Measurements from ENCODE around the gene PDGFRB. TPM values are rescaled to one million over a fixed set of nuclear protein-coding genes. Genes with fewer than 3 reads are reported as not detected.

PDGFRB gene
- polyA plus RNA-seq, 1 donor (not counting 4 experiments of a cell fraction or from before 2014, with no cell fraction given) = 0.14 TPM

DNA sequence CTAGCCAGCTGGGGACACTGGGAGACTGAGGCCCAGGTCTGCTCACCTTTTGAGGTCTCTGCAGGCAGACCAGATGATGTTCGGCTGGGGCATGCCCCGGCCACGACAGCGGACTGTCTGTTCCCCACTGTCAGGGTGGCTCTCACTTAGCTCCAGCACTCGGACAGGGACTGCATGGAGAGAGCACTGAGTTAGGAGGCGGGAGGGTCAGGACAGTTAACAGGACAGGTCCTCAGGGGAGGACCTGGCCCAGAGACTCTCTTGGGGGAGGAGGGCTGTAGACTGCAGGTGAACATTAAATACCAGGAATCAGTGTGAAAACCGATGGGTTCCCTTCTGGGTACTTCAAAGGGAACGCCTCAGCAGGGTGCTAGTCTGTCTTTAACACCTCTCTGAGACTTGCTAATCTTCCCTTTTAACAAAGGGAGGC lies 25.1 kb downstream of the PDGFRB start:
- Histone ChIP-seq H3K36me3 (ENCODE audit: control insufficient read depth in 2 of 2, extremely low read depth in 1 of 2, insufficient read depth in 2 of 2, low read length in 2 of 2) (no peaks in the 10 kb centered on the region), H3K79me2 (ENCODE audit: control insufficient read depth, insufficient read depth, low read length) (no peaks in the 10 kb centered on the region), H3K9ac (ENCODE audit: control insufficient read depth, extremely low read depth, insufficient read depth, low read length) (no peak overlapping the region), H4K20me1 (ENCODE audit: control insufficient read depth, extremely low read depth, insufficient read depth, low read length) (no peaks in the 10 kb centered on the region), H3K9me3 (ENCODE audit: control insufficient read depth, low read depth, low read length) (no peaks in the 10 kb centered on the region), H3K4me1 (ENCODE audit: control insufficient read depth, extremely low read depth, insufficient read depth, low read length) (peaks cover 7% of the 10 kb centered on the region), H3K9me1 (ENCODE audit: control insufficient read depth, extremely low read depth, insufficient read depth, low read length) (no peaks in the 10 kb centered on the region), H2AFZ (ENCODE audit: control insufficient read depth, low read length) (no peak overlapping the region), H3K4me2 (ENCODE audit: control insufficient read depth, extremely low read depth, insufficient read depth, low read depth, low read length) (no peak overlapping the region), H3K4me3 (ENCODE audit: control insufficient read depth in 2 of 3, extremely low read depth in 1 of 3, insufficient read depth in 2 of 3, low read depth in 1 of 3, low read length in 3 of 3) (no peak overlapping the region), H3K27ac (ENCODE audit: control insufficient read depth, insufficient read depth, low read length) (no peak overlapping the region), H3K27me3 (ENCODE audit: control insufficient read depth, extremely low read depth, insufficient read depth, low read length) (peaks cover 2% of the 10 kb centered on the region)
- no peak for TF ChIP-seq EZH2 (IDR thresholded peaks at IDR 0.05; ENCODE audit: low read length)
- TF ChIP-seq, protein P1, sequence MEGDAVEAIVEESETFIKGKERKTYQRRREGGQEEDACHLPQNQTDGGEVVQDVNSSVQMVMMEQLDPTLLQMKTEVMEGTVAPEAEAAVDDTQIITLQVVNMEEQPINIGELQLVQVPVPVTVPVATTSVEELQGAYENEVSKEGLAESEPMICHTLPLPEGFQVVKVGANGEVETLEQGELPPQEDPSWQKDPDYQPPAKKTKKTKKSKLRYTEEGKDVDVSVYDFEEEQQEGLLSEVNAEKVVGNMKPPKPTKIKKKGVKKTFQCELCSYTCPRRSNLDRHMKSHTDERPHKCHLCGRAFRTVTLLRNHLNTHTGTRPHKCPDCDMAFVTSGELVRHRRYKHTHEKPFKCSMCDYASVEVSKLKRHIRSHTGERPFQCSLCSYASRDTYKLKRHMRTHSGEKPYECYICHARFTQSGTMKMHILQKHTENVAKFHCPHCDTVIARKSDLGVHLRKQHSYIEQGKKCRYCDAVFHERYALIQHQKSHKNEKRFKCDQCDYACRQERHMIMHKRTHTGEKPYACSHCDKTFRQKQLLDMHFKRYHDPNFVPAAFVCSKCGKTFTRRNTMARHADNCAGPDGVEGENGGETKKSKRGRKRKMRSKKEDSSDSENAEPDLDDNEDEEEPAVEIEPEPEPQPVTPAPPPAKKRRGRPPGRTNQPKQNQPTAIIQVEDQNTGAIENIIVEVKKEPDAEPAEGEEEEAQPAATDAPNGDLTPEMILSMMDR (optimal IDR thresholded peaks at IDR 0.05 in 1 of 3, IDR thresholded peaks at IDR 0.05 in 1 of 3, conservative IDR thresholded peaks at IDR 0.05 in 1 of 3; ENCODE audit: extremely low read depth in 1 of 3, insufficient read depth in 2 of 3, low read length in 3 of 3) = no peak
- DNase-seq (ENCODE audit: low read depth, low spot score) = no peak
- dilution Hi-C loops (cut with MboI; ENCODE audit: extremely low pct_ligation_motif_present, low sequenced_read_pairs) = no loop called here
- no peak for FAIRE-seq

DNA sequence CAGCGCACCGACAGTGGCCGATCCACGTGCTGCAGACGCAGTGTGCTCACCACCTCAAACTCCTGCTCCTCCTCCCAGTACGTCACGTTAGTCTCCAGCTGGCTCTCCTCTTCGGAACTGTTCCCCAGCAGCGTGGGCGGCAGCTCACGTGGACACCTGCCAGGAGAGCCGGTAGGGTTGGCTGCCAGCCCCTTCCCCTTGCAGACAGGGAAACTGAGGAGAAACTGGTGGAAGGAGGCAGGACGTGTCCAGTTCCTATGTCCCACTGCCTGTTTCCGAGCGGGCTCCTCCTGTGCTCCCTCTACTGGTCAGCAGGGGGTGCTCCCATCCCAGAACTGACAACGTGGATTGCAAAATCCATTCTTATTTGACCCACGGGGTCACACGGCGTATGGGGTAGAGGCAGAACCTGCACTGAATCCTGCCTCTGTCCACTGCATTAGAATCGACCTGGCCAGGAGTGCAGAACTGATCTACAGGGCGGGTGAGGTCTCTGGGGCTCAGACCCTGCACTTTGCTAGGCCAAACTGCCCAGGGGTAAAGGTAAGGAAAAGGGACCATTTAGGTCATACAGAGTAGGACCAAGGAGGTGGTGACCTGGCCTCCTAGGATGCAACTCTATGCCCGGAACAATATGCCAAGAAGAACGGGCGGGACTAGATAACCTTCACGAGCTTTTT lies 25.7 kb downstream of the PDGFRB start:
- peak overlapping the region; percentile 86 for H3K4me2 ChIP-seq (ENCODE audit: control insufficient read depth, extremely low read depth, insufficient read depth, low read depth, low read length)
- DNase-seq (ENCODE audit: low read depth, low spot score) (no peak), FAIRE-seq (peak; percentile 52)
- H2AFZ ChIP-seq (ENCODE audit: control insufficient read depth, low read length) = peak overlapping the region; percentile 97
- no peaks in the 10 kb centered on the region for H3K36me3 ChIP-seq (ENCODE audit: control insufficient read depth in 2 of 2, extremely low read depth in 1 of 2, insufficient read depth in 2 of 2, low read length in 2 of 2)
- TF ChIP-seq, protein P1 (optimal IDR thresholded peaks at IDR 0.05 in 1 of 3, IDR thresholded peaks at IDR 0.05 in 1 of 3, conservative IDR thresholded peaks at IDR 0.05 in 1 of 3; ENCODE audit: extremely low read depth in 1 of 3, insufficient read depth in 2 of 3, low read length in 3 of 3) = peak in 2 of 3 experiments; percentile 94 to 99
- TF ChIP-seq EZH2 (IDR thresholded peaks at IDR 0.05; ENCODE audit: low read length) = no peak
- H3K79me2 ChIP-seq (ENCODE audit: control insufficient read depth, insufficient read depth, low read length) = no peaks in the 10 kb centered on the region
- no peaks in the 10 kb centered on the region for H3K9me1 ChIP-seq (ENCODE audit: control insufficient read depth, extremely low read depth, insufficient read depth, low read length)
- H3K9me3 ChIP-seq (ENCODE audit: control insufficient read depth, low read depth, low read length) = no peaks in the 10 kb centered on the region
- no peaks in the 10 kb centered on the region for H4K20me1 ChIP-seq (ENCODE audit: control insufficient read depth, extremely low read depth, insufficient read depth, low read length)
- peaks cover 7% of the 10 kb centered on the region for H3K4me1 ChIP-seq (ENCODE audit: control insufficient read depth, extremely low read depth, insufficient read depth, low read length)
- H3K27ac ChIP-seq (ENCODE audit: control insufficient read depth, insufficient read depth, low read length) = no peak overlapping the region
- dilution Hi-C loops (cut with MboI; ENCODE audit: extremely low pct_ligation_motif_present, low sequenced_read_pairs) = no loop called here
- H3K4me3 ChIP-seq (ENCODE audit: control insufficient read depth in 2 of 3, extremely low read depth in 1 of 3, insufficient read depth in 2 of 3, low read depth in 1 of 3, low read length in 3 of 3) = peak overlapping the region in 1 of 3 experiments; percentile 41
- peaks cover 2% of the 10 kb centered on the region for H3K27me3 ChIP-seq (ENCODE audit: control insufficient read depth, extremely low read depth, insufficient read depth, low read length)
- peak overlapping the region; percentile 59 for H3K9ac ChIP-seq (ENCODE audit: control insufficient read depth, extremely low read depth, insufficient read depth, low read length)
